K562 (cell line): ENCODE results near the gene RIC8B. TPM values are rescaled to one million over a fixed set of nuclear protein-coding genes. Genes with fewer than 3 reads are reported as not detected.

Experiments
- ATAC-seq: fragments of 200-7000 bp; cut with Tn5 transposase; 3 replicates; pipeline ENCODE4 v1.9.1; 2020; ENCODE audit warnings: moderate library complexity
- BruUV-seq: library from RNA; stranded (reverse); fragments of 400-500 nt; replicated peaks from 2 replicates; lab custom pipeline; 2021; lab: Mats Ljungman, UMichigan
- CTCF ChIA-PET: fragments of 300-600 bp; formaldehyde crosslinking; extraction: SDS; loops from one replicate; lab custom pipeline; 2021; ENCODE audit warnings: low intra/inter-chr PET ratio; lab: Yijun Ruan, JAX
- POLR2A ChIA-PET: fragments of 300-600, 350-650 bp; sonication (Branson Sonifier 250); formaldehyde crosslinking; extraction: SDS; loops from one replicate; lab custom pipeline; 2021; ENCODE audit warnings: antibody characterized with exemption, inconsistent platforms; lab: Yijun Ruan, JAX
- DNase-seq, 4 experiments: peaks; one replicate each; pipeline versions ENCODE4 v3.0.0 to v3.0.0-alpha.2; 2011 to 2018; ENCODE audit warnings: low spot score in 3 of 4, mixed read lengths in 3 of 4; ENCODE audit errors: extremely low read depth in 1 of 4
- FAIRE-seq: peaks from 2 replicates; lab custom pipeline; 2011; peaks lifted over from hg19 to GRCh38; lab: Jason Lieb, UNC
- H2AFZ ChIP-seq: 2 replicates; pipeline ENCODE4 v1.6.0; 2011; ENCODE audit warnings: low read depth, low read length, control low read depth, inconsistent platforms
- H3K27ac ChIP-seq: fragments of 200-600 bp; 3 replicates; pipeline ENCODE4 v1.8.0; 2011; ENCODE audit warnings: low read depth, mild to moderate bottlenecking, control low read depth, inconsistent platforms, low read length, moderate library complexity, mixed read lengths; ENCODE audit errors: extremely low read depth
- H3K27me3 ChIP-seq, 2 experiments: fragments of 300-600 bp in 1 of 2; 2 replicates in 1 of 2; 3 replicates in 1 of 2; pipeline versions ENCODE4 v1.6.0 to v1.8.0; 2011; ENCODE audit warnings: inconsistent platforms in 2 of 2, low read length in 2 of 2, mild to moderate bottlenecking in 1 of 2, mixed read lengths in 1 of 2, moderate library complexity in 1 of 2; ENCODE audit not compliant: control insufficient read depth in 2 of 2, insufficient read depth in 2 of 2
- H3K36me3 ChIP-seq: fragments of 300-600 bp; 3 replicates; pipeline ENCODE4 v1.8.0; 2011; ENCODE audit warnings: mild to moderate bottlenecking, low read length, inconsistent platforms; ENCODE audit not compliant: control insufficient read depth, insufficient read depth
- H3K4me1 ChIP-seq, 2 experiments: fragments of 200-600 bp in 1 of 2; replicated peaks in 1 of 2; 2 replicates in 1 of 2; 3 replicates in 1 of 2; pipeline versions ENCODE4 v1.5.1 to v1.8.0; 2011; ENCODE audit warnings: inconsistent platforms in 2 of 2, low read length in 2 of 2, mild to moderate bottlenecking in 1 of 2, mixed read lengths in 1 of 2, moderate library complexity in 1 of 2; ENCODE audit not compliant: control insufficient read depth in 2 of 2, insufficient read depth in 2 of 2
- H3K4me2 ChIP-seq: 2 replicates; pipeline ENCODE4 v1.6.1; 2011; ENCODE audit warnings: low read length, control low read depth, inconsistent platforms, mixed read lengths; ENCODE audit not compliant: insufficient read depth
- H3K4me3 ChIP-seq: fragments of 200-600 bp; sonication (generic), shearing (Covaris generic); 2 replicates; pipeline ENCODE4 v1.5.1; 2016; ENCODE audit warnings: control low read depth, inconsistent platforms
- H3K79me2 ChIP-seq: fragments of 200-600 bp; 3 replicates; pipeline ENCODE4 v1.8.0; 2011; ENCODE audit warnings: low read length, inconsistent platforms; ENCODE audit not compliant: control insufficient read depth, insufficient read depth
- H3K9ac ChIP-seq, 2 experiments: 2 replicates each; pipeline versions ENCODE4 v1.6.0 to v1.6.1; 2011; ENCODE audit warnings: low read depth in 2 of 2, low read length in 2 of 2, control low read depth in 1 of 2, inconsistent platforms in 1 of 2, mild to moderate bottlenecking in 1 of 2, mixed read lengths in 1 of 2; ENCODE audit not compliant: insufficient read depth in 1 of 2
- H3K9me1 ChIP-seq: one replicate; pipeline ENCODE4 v1.6.0; 2011; ENCODE audit warnings: inconsistent platforms, mild to moderate bottlenecking, low read length, moderate library complexity; ENCODE audit not compliant: control insufficient read depth, insufficient read depth
- H3K9me3 ChIP-seq: replicated peaks from 2 replicates; pipeline ENCODE4 v1.5.1; 2011; ENCODE audit warnings: low read depth, low read length, inconsistent platforms; ENCODE audit not compliant: control insufficient read depth, insufficient read depth
- H4K20me1 ChIP-seq: replicated peaks from 2 replicates; pipeline ENCODE4 v1.6.1; 2011; ENCODE audit warnings: low read length, inconsistent platforms, mixed read lengths; ENCODE audit not compliant: control insufficient read depth, insufficient read depth
- CHD4 ChIP-seq: fragments of 200-600 bp; sonication (generic); IDR thresholded peaks from 3 replicates; pipeline ENCODE4 v1.6.1; 2012; ENCODE audit warnings: low read depth, mild to moderate bottlenecking, mixed read lengths, low read length, inconsistent platforms; ENCODE audit not compliant: insufficient read depth, insufficient replicate concordance, poor library complexity, severe bottlenecking
- SMAD3 ChIP-seq: fragments of 450-650 bp; formaldehyde crosslinking; conservative IDR thresholded peaks from 2 replicates; pipeline ENCODE4 v1.4.0; 2020; ENCODE audit warnings: mild to moderate bottlenecking
- ZNF133 ChIP-seq: fragments of 250-450 bp; sonication (Bioruptor Pico); IDR thresholded peaks from 2 replicates; pipeline ENCODE4 v1.4.0; 2020; ENCODE audit warnings: mild to moderate bottlenecking
- ZNF175 ChIP-seq: fragments of 200-800 bp; sonication (Bioruptor generic); IDR thresholded peaks from 2 replicates; pipeline ENCODE4 v1.6.1; 2016; ENCODE audit warnings: low read depth, mild to moderate bottlenecking, missing genetic modification characterization, missing compliant biosample characterization
- ZNF830 ChIP-seq: fragments of 250-450 bp; sonication (Bioruptor Pico); IDR thresholded peaks from 2 replicates; pipeline ENCODE4 v1.5.0; 2021; ENCODE audit warnings: mild to moderate bottlenecking
- WGBS: fragments of 100-300 bp; shearing (Covaris generic); methylation state at CpG from one replicate; pipeline ENCODE4 v1.1.6; 2016; ENCODE audit warnings: low coverage, mixed read lengths; ENCODE audit not compliant: insufficient coverage; ENCODE audit errors: missing lambda C conversion rate; 5-methylcytosine and 5-hydroxymethylcytosine counted together
- in situ Hi-C: fragments of 300-500 bp; cut with MboI; formaldehyde crosslinking; loops from 4 replicates; pipeline ENCODE4 v1.15.0; 2018; ENCODE audit warnings: inconsistent platforms, mixed read lengths
- intact Hi-C: fragments of 100-400 bp; cut with micrococcal nuclease; formaldehyde crosslinking; loops from 2 replicates; pipeline ENCODE4 v1.14.2; 2022
- polyA plus RNA-seq, 8 experiments: library from polyadenylated mRNA; depleted of rRNA in 4 of 8; stranded (reverse) in 5 of 8; unstranded in 3 of 8; fragments of >200 nt; fragmentation: Nextera tagmentation in 2 of 8; fragmentation: Illumina TruSeq in 1 of 8; extraction: Ambion mirVana in 2 of 8; extraction: Trizol in 1 of 8; gene quantifications; 2 replicates each; pipeline versions ENCODE4 v1.2.1 to v1.2.3, GENCODE V29; 2011 to 2014; ENCODE audit warnings: inconsistent platforms in 1 of 8, missing spikeins in 1 of 8
- total RNA-seq, 7 experiments: library from RNA; depleted of rRNA in 6 of 7; stranded (reverse); fragments of >200 nt in 6 of 7; fragmentation: Illumina TruSeq in 2 of 7; extraction: Trizol in 2 of 7; gene quantifications; 2 replicates each; pipeline versions ENCODE4 v1.2.1 to v1.2.3, GENCODE V29; 2011 to 2021; ENCODE audit warnings: low replicate concordance in 1 of 7
- TF ChIP-seq, protein P1 (sequence below): fragments of 450-650 bp; formaldehyde crosslinking; IDR thresholded peaks from 2 replicates; pipeline ENCODE4 v1.4.0; 2020; ENCODE audit warnings: mild to moderate bottlenecking, mixed read lengths
- TF ChIP-seq, protein P2 (sequence below): fragments of 450-650 bp; formaldehyde crosslinking; IDR thresholded peaks from 2 replicates; pipeline ENCODE4 v1.4.0; 2020; ENCODE audit warnings: mild to moderate bottlenecking, moderate library complexity

Gene RIC8B
- total and polyA plus RNA-seq, 9 of the 15 experiments (the other 6 are each of a cell fraction or from before 2014, with no cell fraction given), result 0.92 to 8.1 (median 4.8) TPM

DNA sequence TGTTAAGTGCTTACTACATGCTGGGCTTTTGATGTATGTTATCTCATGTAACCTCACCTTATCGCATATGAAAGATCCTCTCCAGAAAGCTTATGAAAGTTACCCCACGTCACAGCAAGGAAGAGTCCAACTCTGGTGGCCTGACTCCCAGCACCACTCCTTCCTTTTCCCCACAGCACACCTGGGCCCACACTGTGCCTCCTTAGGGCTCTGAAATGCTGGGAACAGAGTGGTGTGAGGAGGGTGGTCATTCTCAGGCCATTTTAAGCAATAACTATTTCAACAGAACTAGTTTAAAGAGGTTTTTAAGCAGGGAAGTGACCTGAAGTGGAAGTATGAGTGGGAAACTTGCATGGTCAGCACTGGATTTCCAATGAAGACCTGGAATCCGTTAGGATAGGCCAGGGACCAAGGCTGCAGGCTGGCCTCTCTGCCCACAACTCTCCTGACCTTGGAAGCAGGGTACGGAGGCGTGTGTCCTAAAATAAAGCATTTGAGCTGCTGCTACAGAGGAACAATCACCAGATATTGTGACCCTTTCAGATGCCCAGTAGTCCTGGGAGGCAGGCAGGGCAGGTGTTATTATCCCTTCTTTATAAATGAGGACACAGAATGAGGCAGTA lies 114.0 kb downstream of the RIC8B start:
- 51% methylated on average over 5 of the region's 5 CpGs for WGBS
- Histone ChIP-seq H3K79me2 (no peaks in the 10 kb centered on the region), H3K4me1 (no peaks in the 10 kb centered on the region; a peak in 1 of 5 replicates), H3K36me3 (peaks cover 8% of the 10 kb centered on the region; the same call in 1 of the 3 replicates), H3K4me3 (no peak overlapping the region), H3K9ac (no peak overlapping the region), H4K20me1 (no peaks in the 10 kb centered on the region), H3K27ac (no peak overlapping the region), H3K9me3 (no peaks in the 10 kb centered on the region), H3K9me1 (no peaks in the 10 kb centered on the region), H3K4me2 (no peak overlapping the region), H2AFZ (no peak overlapping the region), H3K27me3 (no peaks in the 10 kb centered on the region)
- TF ChIP-seq ZNF175 (no peak), ZNF830 (CRISPR knock-in tag) (no peak), SMAD3 (CRISPR knock-in tag) (no peak), CHD4 (no peak), ZNF133 (CRISPR knock-in tag) (no peak)
- TF ChIP-seq, protein P1, sequence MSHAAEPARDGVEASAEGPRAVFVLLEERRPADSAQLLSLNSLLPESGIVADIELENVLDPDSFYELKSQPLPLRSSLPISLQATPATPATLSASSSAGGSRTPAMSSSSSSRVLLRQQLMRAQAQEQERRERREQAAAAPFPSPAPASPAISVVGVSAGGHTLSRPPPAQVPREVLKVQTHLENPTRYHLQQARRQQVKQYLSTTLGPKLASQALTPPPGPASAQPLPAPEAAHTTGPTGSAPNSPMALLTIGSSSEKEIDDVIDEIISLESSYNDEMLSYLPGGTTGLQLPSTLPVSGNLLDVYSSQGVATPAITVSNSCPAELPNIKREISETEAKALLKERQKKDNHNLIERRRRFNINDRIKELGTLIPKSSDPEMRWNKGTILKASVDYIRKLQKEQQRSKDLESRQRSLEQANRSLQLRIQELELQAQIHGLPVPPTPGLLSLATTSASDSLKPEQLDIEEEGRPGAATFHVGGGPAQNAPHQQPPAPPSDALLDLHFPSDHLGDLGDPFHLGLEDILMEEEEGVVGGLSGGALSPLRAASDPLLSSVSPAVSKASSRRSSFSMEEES (CRISPR knock-in tag), result no peak
- TF ChIP-seq, protein P2, sequence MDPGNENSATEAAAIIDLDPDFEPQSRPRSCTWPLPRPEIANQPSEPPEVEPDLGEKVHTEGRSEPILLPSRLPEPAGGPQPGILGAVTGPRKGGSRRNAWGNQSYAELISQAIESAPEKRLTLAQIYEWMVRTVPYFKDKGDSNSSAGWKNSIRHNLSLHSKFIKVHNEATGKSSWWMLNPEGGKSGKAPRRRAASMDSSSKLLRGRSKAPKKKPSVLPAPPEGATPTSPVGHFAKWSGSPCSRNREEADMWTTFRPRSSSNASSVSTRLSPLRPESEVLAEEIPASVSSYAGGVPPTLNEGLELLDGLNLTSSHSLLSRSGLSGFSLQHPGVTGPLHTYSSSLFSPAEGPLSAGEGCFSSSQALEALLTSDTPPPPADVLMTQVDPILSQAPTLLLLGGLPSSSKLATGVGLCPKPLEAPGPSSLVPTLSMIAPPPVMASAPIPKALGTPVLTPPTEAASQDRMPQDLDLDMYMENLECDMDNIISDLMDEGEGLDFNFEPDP (CRISPR knock-in tag), result no peak
- BruUV-seq, result no TSS peak
- ChIA-PET CTCF (no interaction called here), POLR2A (interaction anchor here (0.6 kb wide), 1 partner anchor 31 kb away, joined by 3 read pairs; no protein-coding TSS in a partner anchor)
- peak; percentile 37; the same call in 2 of the 3 replicates for ATAC-seq
- intact Hi-C loops (no loop called here), in situ Hi-C loops (no loop called here)
- no peak for DNase-seq
- FAIRE-seq, result no peak
